Left lung (tissue), 10 donors: ENCODE measurements around the gene DDX47. TPM values are rescaled to one million over a fixed set of nuclear protein-coding genes. Genes with fewer than 3 reads are reported as not detected.

Experiments
- ATAC-seq: fragments of 200-7000 bp; cut with Tn5 transposase; one replicate; pipeline ENCODE4 v1.9.1; 2020; ENCODE audit warnings: moderate library complexity
- DNase-seq, 4 donors: peaks; one replicate each; pipeline ENCODE4 v3.0.0-alpha.2; 2013 to 2020
- H3K27ac ChIP-seq, 2 donors: fragments of 200-600 bp; sonication (generic) in 1 of 2; one replicate each; pipeline versions ENCODE4 v1.5.0 to v1.8.0; 2020 to 2021
- H3K27me3 ChIP-seq, 2 donors: fragments of 200-600 bp; sonication (generic) in 1 of 2; one replicate each; pipeline versions ENCODE4 v1.5.0 to v1.8.0; 2020 to 2021
- H3K36me3 ChIP-seq, 2 donors: fragments of 200-600 bp; sonication (generic) in 1 of 2; one replicate each; pipeline versions ENCODE4 v1.5.0 to v1.8.0; 2020 to 2021
- H3K4me1 ChIP-seq, 2 donors: fragments of 200-600 bp; one replicate each; pipeline ENCODE4 v1.8.0; 2021
- H3K4me3 ChIP-seq, 2 donors: fragments of 200-600 bp; sonication (generic) in 1 of 2; one replicate each; pipeline versions ENCODE4 v1.5.0 to v1.8.0; 2020 to 2021; ENCODE audit warnings: mild to moderate bottlenecking in 1 of 2
- H3K9me3 ChIP-seq, 2 donors: fragments of 200-600 bp; sonication (generic) in 1 of 2; one replicate each; pipeline versions ENCODE4 v1.5.0 to v1.8.0; 2020 to 2021
- CTCF ChIP-seq, 2 donors: fragments of 200-600 bp; sonication (generic) in 1 of 2; IDR thresholded peaks; one replicate each; pipeline versions ENCODE4 v1.5.0 to v1.8.0; 2021; ENCODE audit warnings: antibody characterized with exemption in 2 of 2
- intact Hi-C, 2 donors: fragments of 100-400 bp; cut with DNase I; formaldehyde crosslinking; loops; one replicate each; pipeline versions ENCODE4 v1.11.2 to v1.14.2; 2022
- polyA plus RNA-seq, 6 donors: library from polyadenylated mRNA; unstranded; fragments of 120-200 nt; gene quantifications; one replicate each; pipeline ENCODE4 v1.2.1, GENCODE V29; 2013; ENCODE audit not compliant: insufficient read length in 6 of 6
- total RNA-seq, 2 donors: library from RNA; stranded (reverse); fragmentation: NEBNext Ultra II Directional; extraction: Animal tissue kit (Norgen Biotek cat#: 25700); gene quantifications; one replicate each; pipeline ENCODE4 v1.2.1, GENCODE V29; 2021
- donor health status: DM: no; HTN: yes; CAD: no.
- donor health status: DM: no; HTN: no; CAD: no.

The DDX47 gene
- total and polyA plus RNA-seq, 8 donors = 44.0 to 86.7 (median 74.8) TPM

DNA sequence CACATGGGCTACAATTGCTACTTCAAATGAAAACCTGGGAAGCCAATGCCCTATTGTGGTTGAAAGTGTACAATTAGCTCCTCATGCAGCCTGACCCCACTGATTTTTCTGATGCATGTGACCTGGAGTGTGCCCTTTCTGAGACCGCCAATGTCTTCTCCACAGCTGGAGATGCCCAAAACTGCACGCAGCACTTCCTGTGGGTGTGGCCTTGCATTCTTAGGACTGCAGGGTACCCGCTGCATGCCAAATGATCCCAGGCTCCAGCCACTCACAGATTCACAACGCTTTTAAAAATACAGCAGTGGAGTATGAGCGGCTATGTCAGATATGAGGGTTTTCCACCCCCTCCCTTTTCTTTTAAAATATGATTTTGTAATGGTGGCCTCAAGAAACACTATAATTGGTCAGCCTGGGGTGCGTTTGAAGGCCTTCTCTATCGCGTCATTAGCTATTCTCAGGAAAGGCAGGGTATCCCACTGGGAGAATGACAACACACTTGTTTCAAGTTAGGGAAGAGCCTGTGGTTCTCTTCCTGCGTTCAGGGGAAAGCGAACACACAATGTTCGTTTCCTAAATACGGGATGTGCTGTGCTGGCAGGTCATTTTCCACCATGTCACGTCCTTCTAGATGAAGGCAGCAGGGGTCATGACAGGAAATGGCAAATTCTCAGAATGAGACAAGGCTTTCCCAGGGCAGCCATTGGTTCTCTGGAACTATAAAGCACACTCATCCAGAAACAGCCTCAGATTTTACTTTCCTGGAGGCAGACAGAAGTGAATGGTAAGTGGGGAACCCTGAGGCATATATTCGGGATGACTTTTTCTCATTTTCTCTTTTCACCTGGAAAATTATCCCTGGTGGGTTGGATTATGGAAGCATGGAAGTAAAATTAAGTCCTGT, 28.0 kb upstream of the DDX47 start, which contains the start of gene APOLD1:
Gene APOLD1, plus strand, starts transcription at position 749 of the 904 bp plus-strand sequence. Its CDS starts 33 bp downstream, at position 782.
- no peak for TF ChIP-seq CTCF (IDR thresholded peaks at IDR 0.05)
- peak in 1 of 4 donors; percentile 51 for DNase-seq
- Histone ChIP-seq H3K4me3 (peak within 1 kb of the TSS; percentile 65 to 85), H3K4me1 (peaks cover 9 to 34% of the 10 kb centered on the region in 2 donors), H3K27ac (peak within 1 kb of the TSS; percentile 87 to 92), H3K36me3 (no peaks in the 10 kb centered on the region), H3K9me3 (no peaks in the 10 kb centered on the region), H3K27me3 (no peaks in the 10 kb centered on the region)
- ATAC-seq = no peak
- intact Hi-C loops = no loop called here

- DNase-seq = no peak
Measured at GRCh38 chr12:12786351-12786705, 26.8 kb upstream of the DDX47 start.

DNA sequence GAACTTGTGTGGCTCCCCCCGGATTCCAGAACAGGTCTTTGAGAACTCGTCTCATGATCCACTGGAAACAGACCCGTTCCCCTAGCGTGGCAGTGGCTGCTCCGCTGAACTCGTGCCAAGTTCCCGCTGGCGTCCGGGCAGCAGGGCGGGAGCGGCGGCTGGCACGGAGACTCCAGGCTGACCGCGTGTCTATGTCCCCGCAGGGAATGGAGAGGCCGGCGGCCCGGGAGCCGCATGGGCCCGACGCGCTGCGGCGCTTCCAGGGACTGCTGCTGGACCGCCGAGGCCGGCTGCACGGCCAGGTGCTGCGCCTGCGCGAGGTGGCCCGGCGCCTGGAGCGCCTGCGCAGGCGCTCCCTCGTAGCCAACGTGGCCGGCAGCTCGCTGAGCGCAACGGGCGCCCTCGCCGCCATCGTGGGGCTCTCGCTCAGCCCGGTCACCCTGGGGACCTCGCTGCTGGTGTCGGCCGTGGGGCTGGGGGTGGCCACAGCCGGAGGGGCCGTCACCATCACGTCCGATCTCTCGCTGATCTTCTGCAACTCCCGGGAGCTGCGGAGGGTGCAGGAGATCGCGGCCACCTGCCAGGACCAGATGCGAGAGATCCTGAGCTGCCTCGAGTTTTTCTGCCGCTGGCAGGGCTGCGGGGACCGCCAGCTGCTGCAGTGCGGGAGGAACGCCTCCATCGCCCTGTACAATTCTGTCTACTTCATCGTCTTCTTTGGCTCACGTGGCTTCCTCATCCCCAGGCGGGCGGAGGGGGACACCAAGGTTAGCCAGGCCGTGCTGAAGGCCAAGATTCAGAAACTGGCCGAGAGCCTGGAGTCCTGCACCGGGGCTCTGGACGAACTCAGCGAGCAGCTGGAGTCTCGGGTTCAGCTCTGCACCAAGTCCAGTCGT, 26.2 kb upstream of the DDX47 start:
- ATAC-seq (peak; percentile 92), DNase-seq (peak; percentile 82 to 96 (median 88))
- peaks cover 11 to 31% of the 10 kb centered on the region in 2 donors for H3K4me1 ChIP-seq
- H3K27me3 ChIP-seq = no peaks in the 10 kb centered on the region
- H3K27ac ChIP-seq = peak overlapping the region; percentile 87 to 92
- intact Hi-C loops = no loop called here
- peak overlapping the region; percentile 65 to 85 for H3K4me3 ChIP-seq
- no peaks in the 10 kb centered on the region for H3K9me3 ChIP-seq
- H3K36me3 ChIP-seq = no peaks in the 10 kb centered on the region
- peak in 1 of 2 donors; percentile 51 for TF ChIP-seq CTCF (IDR thresholded peaks at IDR 0.05)

More at GRCh38 chr12:12786351-12786705, 26.8 kb upstream of the DDX47 start:
- peak; percentile 55 for ATAC-seq
- Histone ChIP-seq H3K27ac (peak overlapping the region; percentile 87 to 92), H3K36me3 (no peaks in the 10 kb centered on the region), H3K27me3 (no peaks in the 10 kb centered on the region), H3K4me3 (peak overlapping the region; percentile 65 to 85), H3K4me1 (peaks cover 9 to 31% of the 10 kb centered on the region in 2 donors), H3K9me3 (no peaks in the 10 kb centered on the region)
- no peak for TF ChIP-seq CTCF (IDR thresholded peaks at IDR 0.05)
- intact Hi-C loops = no loop called here

GRCh38 chr12:12788131-12788530, 25.0 kb upstream of the DDX47 start:
- Histone ChIP-seq H3K27ac (peak overlapping the region in 1 of 2 donors; percentile 92), H3K9me3 (no peaks in the 10 kb centered on the region), H3K4me3 (no peak overlapping the region), H3K27me3 (no peaks in the 10 kb centered on the region), H3K36me3 (no peaks in the 10 kb centered on the region), H3K4me1 (peaks cover 16 to 31% of the 10 kb centered on the region in 2 donors)
- ATAC-seq = no peak
- intact Hi-C loops = no loop called here
- no peak for DNase-seq
- TF ChIP-seq CTCF (IDR thresholded peaks at IDR 0.05) = no peak
